NCI-H1694 (cell line): ENCODE measurements around the gene VPREB1.
"Not testable (repeated sequence)": the region's sequence is repeated elsewhere in the genome, so short reads cannot be mapped to it uniquely, and the experiment has no call there.

Source experiments
- DNase-seq: peaks from one replicate; lab custom pipeline; 2025; lab: John Stamatoyannopoulos, UW

VPREB1 gene, protein sequence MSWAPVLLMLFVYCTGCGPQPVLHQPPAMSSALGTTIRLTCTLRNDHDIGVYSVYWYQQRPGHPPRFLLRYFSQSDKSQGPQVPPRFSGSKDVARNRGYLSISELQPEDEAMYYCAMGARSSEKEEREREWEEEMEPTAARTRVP

DNA sequence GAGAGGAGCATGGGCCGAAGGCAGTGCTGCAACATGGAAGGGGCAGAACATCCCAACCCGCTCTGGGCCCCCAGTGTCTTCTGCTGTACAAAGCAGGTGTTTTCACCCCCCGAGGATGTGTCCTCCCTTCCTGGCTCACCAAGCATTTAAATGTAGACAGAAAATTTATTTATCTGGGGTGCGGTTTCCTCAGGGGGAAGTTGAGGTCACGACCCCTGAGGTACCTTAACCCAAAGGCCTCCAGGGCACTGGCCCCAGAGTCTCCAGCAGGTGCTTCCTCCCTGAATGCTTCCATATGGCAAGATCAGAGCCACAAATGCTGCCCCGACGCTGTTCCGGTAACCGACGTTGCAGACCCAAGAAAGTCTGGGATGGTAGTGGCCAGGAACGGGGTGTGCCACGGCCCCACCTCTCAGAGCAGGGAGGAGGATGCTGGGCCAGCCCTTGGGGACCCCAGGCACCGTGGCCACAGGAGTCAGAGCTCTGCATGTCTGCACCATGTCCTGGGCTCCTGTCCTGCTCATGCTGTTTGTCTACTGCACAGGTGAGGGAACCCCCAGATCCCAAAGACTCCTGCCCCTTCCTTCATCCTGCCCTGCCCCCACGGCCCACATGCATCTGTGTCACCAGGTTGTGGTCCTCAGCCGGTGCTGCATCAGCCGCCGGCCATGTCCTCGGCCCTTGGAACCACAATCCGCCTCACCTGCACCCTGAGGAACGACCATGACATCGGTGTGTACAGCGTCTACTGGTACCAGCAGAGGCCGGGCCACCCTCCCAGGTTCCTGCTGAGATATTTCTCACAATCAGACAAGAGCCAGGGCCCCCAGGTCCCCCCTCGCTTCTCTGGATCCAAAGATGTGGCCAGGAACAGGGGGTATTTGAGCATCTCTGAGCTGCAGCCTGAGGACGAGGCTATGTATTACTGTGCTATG is at the start of gene VPREB1:
VPREB1 (plus strand) TSS at position 471 of the 935 bp plus-strand sequence; CDS start at position 499, 28 bp downstream.
- DNase-seq = no peak

DNA sequence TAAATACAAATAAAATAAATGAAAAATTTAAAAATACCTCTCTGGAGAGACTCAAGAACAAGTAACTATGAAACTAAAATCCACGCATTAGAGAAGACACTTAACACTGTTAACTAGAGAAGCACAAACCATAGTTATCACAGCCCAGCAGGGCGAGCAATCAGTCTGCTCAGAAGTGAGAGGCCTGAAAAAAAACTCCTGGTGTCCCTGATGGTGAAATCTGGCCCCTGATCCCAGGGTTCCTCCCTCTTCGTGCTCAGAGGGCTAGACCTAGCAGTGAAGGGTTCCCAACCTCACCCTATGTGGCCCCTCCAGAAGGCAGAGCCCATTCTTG is 49.7 kb upstream of the VPREB1 start:
- DNase-seq = no peak

DNA sequence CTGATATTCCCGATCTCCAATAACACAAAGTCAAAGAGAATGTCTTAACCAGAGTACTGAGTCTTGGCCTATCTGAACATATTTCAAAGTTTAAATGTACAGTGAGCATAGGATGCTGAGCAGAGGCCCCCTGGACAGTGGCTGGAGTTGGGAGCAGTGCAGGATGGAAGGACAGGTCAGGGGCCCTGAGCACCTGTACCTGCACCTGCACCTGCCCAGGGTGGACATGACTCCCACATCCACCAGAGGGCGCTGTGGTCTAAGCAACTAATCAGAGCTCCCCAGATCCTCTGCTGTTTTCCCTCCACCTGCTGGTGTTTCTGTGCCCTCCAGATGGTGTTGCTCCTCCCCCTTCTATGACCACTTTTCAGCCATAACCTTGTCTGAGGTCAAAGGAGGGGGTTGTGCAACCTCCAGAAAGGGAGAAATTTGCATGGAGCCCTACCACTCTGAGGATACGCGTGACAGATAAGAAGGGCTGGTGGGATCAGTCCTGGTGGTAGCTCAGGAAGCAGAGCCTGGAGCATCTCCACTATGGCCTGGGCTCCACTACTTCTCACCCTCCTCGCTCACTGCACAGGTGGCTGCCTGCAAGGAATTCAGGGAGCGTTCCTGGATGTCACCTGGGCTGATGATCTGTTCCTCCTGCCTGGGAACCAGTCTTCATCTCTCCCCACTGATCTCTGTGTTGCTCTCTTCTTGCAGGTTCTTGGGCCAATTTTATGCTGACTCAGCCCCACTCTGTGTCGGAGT is 49.1 kb upstream of the VPREB1 start:
- peak; percentile 74 for DNase-seq

DNA sequence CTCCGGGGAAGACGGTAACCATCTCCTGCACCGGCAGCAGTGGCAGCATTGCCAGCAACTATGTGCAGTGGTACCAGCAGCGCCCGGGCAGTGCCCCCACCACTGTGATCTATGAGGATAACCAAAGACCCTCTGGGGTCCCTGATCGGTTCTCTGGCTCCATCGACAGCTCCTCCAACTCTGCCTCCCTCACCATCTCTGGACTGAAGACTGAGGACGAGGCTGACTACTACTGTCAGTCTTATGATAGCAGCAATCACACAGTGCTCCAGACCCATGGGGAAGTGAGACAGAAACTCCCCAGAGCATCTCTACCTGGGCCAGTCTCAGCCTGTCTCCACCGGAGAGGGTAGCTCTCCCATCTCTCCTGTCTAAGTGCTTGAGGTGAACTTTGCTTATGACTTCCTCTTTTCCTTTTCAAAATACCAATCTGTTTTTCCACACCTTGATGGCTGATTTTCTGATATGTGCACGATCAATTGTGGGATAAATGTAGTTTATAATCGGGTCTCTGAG is 48.5 kb upstream of the VPREB1 start:
- DNase-seq = no peak

DNA sequence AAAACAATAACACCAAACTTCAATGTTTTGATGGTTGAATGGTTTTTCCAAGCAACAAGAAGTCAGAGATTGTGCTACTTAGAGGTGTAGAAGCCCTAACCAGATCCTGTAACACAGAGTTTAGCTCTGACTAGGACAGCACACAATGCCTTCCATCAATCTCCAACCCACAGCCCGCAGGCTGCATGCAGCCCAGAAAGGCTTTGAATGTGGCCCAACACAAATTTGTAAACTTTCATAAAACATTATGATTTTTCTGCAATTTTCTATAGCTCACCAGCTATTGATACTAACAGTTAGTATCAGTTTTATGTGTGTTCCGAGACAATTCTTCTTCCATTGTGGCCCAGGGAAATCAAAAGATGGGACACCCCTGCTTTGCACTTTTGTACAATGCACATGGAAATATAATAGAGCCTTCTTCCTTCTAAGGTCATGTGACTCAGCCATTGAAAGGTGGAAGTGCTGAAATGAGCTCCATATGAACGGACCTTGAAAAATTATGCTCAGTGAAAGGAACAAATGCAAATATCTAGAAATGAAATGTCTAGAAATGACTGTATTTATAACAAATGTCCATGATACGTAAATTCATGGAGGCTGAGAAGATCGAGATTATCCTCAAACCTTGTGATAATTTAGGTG is 47.6 kb upstream of the VPREB1 start:
- DNase-seq = no peak

DNA sequence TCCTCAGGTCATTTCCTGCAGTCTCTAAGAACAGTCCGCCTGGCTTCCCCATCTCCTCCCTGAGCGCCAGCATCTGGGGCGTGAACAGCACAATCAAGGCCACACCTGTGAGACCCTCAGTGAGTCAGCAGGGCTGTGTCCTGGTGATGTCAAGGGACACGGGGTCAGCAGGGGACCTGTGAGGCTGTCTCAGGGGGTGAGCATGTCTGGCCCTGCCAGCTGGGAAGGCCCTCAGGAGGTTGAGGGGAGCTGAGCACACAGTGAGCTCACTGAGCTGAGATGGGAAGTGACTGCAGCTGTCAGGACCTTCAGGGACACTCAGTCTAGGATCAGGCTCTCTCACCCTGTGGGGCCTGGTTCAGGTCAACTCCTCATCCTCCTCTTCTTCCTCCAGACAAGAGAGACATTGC is 46.6 kb upstream of the VPREB1 start:
- DNase-seq = no peak

DNA sequence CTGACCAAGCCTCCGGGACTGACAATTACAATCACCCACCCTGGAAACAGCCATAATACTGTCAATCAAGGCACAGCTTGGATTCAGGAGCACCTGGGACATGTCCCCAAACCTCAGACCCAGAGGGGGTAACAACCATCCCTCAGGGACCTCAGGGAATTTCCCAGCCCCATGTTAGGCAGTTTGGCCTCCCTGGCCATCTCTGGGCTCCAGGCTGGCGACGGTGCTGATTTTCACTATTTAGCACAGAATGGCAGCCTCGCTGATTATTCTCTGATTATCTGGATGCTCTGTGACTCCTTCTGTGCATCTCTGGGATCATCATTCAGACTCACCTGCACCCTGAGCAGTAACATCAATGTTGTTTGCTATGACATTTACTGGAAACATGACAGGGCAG is 45.8 kb upstream of the VPREB1 start:
- no peak for DNase-seq

DNA sequence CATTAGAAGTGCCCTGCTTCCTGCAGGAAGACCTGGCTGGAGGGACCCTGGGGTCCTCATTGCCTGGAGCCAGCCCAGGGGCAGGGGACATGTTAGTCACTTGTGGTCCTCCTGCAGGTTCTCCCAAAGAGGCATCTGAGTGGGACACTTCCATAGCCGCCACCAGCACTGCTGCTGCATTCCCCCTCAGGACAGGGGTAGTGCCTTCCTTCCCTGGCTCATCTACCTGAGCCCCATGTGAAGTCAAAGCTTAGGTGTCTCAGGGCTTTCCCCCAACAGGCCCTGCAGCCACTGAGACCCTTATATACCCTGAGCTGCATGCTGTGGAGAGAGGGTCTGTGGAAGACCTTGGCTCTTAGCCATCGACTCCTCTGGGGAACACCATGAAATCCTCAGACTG is 45.0 kb upstream of the VPREB1 start:
- no peak for DNase-seq

DNA sequence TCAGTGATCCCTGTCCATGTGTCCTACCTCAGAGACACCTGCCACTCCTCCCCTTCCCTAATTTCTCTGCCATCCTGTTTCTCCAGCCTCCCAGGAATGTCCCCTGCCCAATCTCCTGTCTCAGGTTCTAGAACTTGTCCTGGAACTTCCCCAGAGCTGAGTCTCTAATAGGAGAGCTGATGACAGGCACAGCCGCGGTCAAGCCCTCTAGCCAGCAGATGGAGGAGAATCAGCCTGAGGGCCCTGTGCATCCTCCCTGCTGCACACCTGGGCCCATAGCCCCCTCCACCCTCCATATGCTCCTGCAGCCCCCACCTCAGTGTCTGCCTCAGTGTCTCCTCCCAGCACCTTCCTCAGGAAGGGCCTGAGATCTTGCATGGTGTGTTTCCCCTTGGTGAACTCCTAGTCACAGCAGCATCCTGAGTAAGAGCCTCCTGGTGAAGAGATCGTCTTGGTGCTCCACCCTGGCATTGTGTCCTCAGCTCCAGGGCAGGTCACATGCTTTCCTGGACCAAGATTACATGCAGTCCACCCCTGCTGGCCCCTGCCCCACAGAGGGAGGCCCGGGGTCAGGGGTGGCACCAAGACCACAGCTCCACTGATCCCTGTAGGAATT is 43.9 kb upstream of the VPREB1 start:
- DNase-seq = no peak

DNA sequence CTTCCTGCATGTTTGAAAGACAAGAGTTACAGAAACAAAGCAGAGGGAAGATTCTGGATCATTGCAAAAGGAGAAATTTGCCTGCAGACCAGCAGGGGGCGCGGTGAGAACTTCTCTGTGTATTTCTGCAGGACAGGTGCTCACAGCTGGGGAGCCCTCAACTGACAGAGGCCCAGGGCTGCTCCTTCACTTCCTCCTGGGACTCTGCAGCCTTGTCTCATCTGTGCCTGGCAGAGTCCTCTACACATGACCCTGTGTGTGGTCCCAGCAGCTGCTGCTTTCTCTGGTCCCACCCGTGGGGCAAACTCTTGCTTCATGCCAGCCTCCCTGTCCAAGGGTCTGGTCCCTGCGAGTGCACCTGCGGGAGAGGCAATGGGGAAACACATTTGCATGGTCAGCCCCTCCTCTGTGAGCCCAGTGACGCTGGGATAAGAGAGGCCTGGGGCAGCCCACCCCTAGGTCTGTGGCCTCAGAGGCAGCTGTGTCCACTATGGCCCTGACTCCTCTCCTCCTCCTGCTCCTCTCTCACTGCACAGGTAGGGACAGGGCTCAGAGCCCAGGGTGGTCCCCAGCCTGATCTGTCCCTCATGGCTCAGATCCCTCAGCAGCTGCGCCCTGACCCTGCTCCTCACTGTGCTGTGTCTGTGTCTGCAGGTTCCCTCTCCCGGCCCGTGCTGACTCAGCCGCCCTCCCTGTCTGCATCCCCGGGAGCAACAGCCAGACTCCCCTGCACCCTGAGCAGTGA is 43.2 kb upstream of the VPREB1 start:
- DNase-seq = peak; percentile 26

DNA sequence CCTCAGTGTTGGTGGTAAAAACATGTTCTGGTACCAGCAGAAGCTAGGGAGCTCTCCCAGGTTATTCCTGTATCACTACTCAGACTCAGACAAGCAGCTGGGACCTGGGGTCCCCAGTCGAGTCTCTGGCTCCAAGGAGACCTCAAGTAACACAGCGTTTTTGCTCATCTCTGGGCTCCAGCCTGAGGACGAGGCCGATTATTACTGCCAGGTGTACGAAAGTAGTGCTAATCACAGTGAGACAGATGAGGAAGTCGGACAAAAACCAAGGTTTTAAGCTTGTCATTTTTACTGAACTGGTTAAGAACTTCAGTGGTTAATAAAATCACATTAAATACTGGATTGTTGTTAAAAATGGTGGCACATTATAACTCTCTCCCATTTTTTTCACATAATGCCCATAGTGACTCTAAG is 42.6 kb upstream of the VPREB1 start:
- DNase-seq = no peak

DNA sequence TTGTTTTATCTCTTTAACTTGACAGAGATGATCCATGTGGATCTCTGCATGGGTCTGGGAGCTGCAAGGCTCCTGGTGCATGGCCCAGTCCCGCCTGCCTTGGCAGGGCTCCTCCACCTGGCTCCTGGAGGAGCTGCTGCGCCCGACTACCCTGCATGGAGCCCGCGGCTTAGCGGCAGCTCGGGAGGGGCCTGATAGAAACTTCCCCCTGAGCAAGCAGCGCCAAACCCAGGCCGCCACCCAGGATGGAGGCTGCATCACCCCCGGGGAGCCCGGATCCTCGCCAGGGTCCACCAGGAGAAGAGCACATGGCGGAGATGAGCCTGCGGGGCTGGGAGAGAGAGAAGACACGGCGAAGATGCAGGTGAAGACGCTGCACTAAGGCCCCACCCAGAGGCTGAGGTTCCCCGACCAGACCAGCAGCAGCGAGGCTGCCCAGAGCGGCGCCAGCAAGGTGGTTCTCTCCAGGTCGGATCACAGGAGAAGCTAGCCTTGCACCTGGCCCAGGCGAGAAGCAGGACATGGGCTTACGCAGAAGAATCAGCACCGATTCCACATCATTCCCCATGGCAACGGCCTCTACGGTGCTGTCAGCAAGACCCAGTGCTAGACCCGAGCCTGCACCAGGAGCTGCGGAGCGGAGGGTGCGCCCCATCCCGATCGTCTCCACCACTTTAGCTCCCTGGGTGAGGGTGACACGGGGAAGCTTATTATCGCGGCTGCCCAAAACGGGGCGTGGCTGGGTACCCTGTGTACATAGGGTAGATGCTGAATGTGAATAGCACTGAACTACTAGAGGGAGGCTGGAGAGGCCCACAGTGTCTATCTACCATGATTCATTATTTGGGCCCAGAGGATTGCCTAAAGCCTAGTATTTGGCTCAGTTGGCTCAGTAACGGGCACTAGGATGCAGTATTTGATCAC is 41.3 kb upstream of the VPREB1 start:
- DNase-seq = no peak

DNA sequence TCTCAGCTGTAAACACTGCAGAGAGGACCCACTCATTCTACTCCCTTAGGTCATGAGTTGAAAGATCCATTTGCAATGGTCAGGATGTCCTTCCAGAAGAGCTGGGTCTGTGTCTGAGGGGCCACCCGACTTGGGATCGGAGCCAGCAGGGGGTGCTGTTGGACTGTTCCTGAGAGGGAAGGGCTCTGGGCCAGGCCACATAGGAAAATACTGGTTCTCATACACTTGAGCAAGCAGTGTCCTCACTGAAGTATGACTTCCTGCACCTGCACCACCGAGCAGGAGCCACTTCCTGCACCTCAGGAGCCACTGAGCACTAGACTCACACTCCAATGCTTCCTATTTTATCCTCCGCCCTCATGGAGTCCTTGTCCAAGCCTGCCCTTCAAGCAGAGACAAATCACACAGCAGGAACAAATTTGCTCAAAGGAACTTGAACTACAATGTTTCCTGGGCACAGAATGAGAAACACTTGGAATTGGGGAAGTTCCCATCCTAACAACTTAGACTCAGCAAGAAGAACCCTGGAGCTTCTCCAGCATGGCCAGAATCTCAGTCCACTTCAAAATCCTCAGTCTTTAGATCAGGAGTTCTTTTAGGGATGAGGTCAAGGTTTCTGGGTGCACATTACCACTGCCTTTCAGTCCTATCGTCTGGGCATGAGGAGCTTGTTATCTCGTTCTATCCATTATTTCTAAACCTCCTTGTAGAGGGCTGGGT is 36.6 kb upstream of the VPREB1 start:
- peak; percentile 46 for DNase-seq

DNA sequence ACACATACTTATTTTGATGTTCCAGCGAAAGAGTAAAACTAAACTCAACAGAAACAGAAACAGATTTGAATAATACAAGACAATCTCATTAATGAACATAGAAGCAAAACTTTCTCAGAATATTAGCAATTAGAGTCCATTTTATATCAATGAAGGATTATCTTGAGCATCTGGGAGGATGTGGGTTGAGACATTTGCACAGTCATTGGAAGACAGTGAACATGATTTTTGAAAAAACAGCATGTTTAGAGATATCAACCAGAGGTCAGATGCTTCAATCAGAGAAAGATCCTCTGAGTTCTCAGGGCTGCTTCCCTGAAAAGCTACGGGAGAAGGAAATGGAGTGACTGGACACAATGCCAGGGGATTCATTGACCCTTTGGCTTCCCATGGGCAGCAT is 35.9 kb upstream of the VPREB1 start:
- no peak for DNase-seq

DNA sequence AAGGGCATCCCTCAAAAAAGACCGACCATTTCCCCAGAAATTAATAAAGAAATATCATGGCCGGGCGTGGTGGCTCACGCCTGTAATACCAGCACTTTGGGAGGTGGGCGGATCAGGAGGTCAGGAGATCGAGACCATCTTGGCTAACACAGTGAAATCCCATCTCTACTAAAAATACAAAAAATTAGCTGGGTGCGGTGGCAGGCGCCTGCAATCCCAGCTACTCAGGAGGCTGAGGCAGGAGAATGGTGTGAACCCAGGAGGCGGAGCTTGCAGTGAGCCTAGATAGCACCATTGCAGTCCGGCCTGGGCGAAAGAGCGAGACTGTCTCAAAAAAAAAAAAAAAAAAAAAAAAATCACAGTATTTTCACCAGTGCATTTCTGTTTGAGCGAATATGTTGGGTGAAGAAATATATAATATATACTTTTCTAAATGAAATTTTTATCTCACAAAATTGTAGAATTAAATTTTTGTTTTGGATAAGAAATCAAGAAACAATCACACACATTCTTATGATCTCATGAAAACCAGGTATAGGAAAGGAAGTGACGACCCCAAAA is 35.4 kb upstream of the VPREB1 start:
- not testable (repeated sequence) for DNase-seq

DNA sequence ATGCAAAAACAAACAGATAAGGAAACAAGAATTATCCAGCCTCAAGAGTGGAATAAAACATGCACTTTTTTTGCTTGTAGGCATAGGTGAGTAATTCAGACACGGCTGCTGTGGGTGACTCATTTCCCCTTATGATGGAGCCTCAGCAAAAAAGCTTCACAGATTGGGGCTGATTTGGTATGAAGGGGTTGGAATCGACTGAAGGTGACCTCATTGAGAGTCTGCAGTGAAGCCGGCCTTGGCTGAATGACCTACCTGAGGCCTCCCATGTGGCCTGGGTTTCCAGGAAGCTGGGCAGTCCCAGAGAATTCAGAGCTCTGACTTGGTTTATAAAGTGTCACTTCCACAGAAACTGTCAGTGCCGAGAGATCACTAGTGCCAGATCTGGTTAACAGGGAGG is 34.2 kb upstream of the VPREB1 start:
- no peak for DNase-seq

DNA sequence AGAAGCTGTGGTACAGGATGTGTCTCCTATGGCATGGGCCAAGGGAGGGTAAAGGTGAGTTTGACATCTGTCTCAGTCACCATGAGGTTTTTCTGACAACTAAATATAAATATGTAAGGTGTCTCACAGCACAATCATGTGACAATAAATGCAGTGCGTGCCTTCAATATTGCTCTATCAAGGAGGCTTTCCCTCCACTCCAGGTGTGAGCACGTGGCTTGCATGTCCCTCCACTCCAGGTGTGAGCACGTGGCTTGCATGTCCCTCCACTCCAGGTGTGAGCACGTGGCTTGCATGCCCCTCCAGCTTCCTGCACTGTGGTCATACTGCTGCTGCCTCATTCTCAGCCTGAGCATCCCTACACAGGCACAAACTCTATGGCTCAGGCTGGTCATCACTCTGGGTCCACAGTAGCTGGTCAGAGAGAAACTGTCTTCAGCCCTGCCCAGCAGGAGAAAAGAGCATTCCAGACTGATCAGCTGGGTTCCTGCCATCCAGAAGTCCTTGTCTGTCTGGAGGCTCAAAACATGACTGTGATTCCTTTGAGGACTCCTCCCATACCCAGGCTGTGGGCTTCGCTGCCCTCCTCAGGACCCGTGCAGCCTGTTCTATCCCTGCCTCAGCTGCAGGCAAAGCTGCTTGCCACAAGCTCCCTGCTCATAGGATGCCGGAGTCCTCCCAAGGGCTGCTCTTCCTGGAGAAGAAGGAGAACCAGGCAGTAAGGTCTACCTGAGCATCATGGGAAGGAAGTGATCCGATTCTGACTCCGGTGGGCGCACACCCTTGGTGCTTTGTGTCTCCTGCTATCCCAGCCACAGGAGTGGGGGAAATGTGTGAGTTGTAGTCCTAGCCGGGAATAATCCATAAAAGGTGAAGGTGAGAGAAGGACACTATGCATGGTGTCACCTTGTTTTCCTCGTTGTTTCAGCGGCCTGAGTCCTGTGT is 33.4 kb upstream of the VPREB1 start:
- DNase-seq = no peak

DNA sequence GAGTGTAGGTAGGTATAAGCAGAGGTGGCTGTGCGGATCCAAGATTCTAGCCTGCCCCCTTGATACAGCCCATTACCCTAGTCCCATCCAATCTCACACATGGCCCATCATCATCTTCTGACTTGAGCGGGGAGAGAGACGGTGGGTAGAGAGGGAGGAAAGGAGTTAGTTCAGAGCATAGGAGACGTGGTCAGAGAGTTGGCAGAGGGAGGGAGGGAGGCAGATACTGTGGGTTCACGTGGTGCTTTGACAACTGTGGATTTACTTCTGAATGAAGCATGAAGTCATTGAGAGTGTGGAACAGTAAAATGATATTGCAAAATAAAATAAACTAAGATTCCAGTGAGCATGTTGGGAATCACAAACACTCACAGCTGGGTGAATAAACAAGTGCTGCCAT is 31.4 kb upstream of the VPREB1 start:
- DNase-seq = no peak
